AG10803 (cell line): ENCODE results near the gene FOXJ1.

Experiments
- DNase-seq: peaks from one replicate; pipeline ENCODE4 v3.0.0; 2010; ENCODE audit warnings: low read depth
- H3K4me3 ChIP-seq: 2 replicates; pipeline ENCODE4 v1.5.1; 2011; ENCODE audit warnings: mild to moderate bottlenecking, low read length, control low read depth
- CTCF ChIP-seq: conservative IDR thresholded peaks from 2 replicates; pipeline ENCODE4 v1.5.1; 2011; ENCODE audit warnings: mild to moderate bottlenecking, low read length, control low read depth, inconsistent platforms

Gene FOXJ1

GRCh38 chr17:76148015-76148326 is 6.9 kb upstream of the FOXJ1 start:
- no peak overlapping the region for H3K4me3 ChIP-seq
- no peak for DNase-seq
- no peak for TF ChIP-seq CTCF

DNA sequence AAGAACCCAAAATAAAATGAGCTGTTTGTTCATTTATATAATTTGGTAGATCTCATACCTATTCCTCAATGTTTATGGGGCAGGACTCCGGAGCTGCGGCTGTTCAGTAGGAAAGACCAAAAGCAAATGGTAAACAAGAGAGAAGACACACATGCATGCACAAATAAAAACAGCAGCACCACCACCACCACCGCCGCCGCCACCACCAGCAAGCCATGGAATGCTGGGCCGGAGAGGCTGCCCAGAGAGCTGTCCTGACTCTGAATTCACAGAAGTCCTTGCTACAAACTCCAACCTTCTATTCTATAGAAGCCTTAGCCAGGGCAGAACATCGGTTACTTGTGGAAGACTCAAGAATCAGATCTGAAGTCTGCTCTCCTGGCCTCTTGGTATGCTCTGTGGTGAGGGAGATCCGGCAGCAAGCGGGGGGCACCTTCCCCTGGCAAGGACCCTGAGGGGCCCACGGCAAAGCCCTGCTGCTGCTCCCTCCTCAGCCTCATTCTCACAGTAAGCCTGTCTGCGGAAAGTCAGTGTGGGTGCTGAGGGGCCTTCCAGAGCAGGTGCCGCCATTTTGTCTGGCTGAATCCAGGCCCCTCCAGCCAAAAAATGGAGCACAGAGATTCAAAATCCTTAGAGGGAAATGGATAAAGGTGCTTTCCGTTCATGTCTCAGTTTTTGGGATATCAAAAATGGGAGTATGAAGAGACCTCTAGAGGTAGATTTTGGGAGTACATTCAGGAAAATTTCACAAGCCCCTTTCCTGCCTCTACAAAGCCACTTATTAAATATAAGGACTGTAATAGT is 6.4 kb upstream of the FOXJ1 start:
- DNase-seq: peak; percentile 31

DNA sequence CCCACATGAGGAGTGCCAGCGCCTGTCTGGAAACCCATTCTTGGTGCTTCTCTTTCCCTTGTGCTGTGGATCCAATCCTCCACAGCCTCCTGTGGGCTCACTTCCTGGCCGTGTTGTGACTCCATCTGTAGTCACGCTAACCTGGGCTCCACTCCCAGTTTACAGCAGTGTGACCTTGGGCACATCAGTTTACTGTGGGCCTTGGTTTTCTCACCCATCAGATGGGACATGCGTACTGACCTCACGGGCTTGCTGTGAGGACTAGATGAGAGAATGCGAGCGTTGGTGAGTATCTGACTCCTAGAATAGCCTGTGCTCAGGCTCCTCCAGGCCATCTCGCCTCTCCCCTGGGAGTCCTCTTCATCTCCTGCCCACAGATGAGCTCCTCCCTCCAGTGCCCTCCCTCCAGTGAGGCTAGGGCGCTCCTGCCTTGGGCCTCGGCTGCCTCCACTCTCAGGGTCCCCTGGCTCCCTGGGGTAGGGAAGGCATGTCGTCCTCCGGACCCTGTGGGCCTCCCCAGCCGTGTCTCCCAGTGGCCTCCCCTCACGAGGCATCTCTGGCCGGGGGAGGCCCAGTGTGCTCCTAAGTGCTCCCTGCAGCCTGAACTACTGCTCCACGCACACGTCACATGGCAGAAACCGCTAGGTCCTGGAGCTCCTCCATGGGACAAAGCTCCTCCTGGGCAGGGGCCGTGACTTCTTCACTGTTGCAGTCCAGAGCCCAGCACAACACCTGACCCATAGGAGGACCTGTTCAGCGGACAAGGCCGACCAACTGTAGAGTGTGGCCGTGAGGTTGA is 5.2 kb upstream of the FOXJ1 start:
- DNase-seq: no peak
- no peak for TF ChIP-seq CTCF
- no peak overlapping the region for H3K4me3 ChIP-seq

More for the DNA sequence above, 6.4 kb upstream of the FOXJ1 start:
- peak; percentile 68 for TF ChIP-seq CTCF
- H3K4me3 ChIP-seq: no peak overlapping the region

DNA sequence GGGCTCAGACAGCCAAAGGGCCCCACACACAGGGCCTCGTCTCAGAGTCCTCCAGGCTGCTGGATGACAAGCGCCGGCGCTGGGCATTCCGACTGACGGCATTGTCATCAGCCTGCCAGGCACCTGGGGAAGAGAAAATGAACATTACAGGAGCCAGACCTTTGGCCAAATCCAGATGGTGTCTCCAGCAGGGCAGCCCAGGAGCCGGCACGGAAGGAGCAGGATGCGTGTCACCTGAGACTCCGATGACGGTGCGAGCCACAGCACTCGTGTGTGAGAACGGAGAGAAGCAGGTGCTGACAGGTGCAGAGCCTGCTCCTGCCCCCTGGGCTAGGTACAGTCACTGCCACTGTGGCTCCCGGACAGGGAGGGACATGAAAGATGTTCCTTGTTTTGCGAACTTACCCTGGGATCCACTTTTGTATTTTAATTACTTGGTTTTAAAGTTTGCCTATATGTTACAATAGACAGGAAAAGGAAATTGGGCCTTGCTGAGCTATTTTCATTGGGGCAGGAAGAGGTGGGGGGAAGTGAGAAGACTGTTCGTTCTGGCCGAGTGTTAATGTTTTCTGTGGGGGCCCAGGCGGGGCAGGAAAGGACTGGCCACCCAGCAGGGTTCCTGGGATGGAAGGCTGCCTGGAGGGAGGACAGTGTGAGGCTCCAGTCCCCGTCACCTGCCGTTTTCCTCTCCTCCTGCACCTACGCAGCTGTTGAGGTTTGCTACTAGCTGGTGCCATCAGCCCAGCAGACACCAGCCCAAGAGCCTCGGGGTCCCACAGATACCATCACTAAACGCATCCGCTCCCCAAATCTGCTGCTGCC is 4.4 kb upstream of the FOXJ1 start:
- DNase-seq: no peak
- no peak overlapping the region for H3K4me3 ChIP-seq
- no peak for TF ChIP-seq CTCF

DNA sequence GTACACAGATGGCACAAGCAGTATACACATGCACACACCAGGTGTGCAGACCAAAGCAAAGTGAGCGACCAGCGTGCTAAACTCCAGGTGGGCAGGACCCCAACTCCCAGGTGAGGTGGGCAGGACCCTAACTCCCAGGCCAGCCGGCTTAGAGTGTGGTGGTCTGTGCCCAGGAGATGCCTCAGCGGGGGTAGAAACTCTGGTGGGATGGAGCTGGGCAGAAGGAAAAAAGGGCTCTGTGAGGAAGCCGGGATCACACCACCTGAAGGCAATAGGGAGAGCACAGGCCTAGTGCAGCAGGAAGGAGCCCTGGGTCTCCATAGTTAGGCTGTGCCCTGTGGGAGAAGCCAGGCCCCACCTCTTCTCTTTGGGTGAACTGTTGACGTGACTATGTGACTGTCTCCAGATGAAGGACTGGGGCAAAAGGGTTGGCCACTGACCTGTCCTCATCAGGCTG is 1.6 kb upstream of the FOXJ1 start:
- TF ChIP-seq CTCF: no peak
- no peak overlapping the region for H3K4me3 ChIP-seq
- DNase-seq: no peak

- DNase-seq: no peak
- no peak for TF ChIP-seq CTCF
- H3K4me3 ChIP-seq: no peak overlapping the region
These were observed 1.1 kb upstream of the FOXJ1 start for GRCh38 chr17:76142039-76142584.
